Endothelial cell of umbilical vein (primary cell): ENCODE results near the gene NAV2. TPM values are rescaled to one million over a fixed set of nuclear protein-coding genes. Genes with fewer than 3 reads are reported as not detected.

Source experiments
- BruUV-seq: library from RNA; stranded (reverse); fragments of 400-500 nt; replicated peaks from 2 replicates; lab custom pipeline; 2021; lab: Mats Ljungman, UMichigan
- CTCF ChIA-PET: fragments of 300-600, 350-600 bp; sonication (Branson Sonifier 250); formaldehyde crosslinking; loops from one replicate; lab custom pipeline; 2021; ENCODE audit warnings: antibody characterized with exemption, inconsistent platforms; lab: Charles Lee
- POLR2A ChIA-PET: fragments of 300-600, 350-600 bp; sonication (Branson Sonifier 250); formaldehyde crosslinking; loops from one replicate; lab custom pipeline; 2021; ENCODE audit warnings: antibody characterized with exemption, inconsistent platforms; lab: Charles Lee
- DNase-seq: peaks from one replicate; pipeline ENCODE4 v3.0.0-alpha.2; 2011; ENCODE audit warnings: low read depth, low spot score
- FAIRE-seq: peaks from 2 replicates; lab custom pipeline; 2011; peaks lifted over from hg19 to GRCh38; lab: Jason Lieb, UNC
- H2AFZ ChIP-seq: 2 replicates; pipeline ENCODE4 v1.6.0; 2012; ENCODE audit warnings: low read depth, low read length, control low read depth, inconsistent platforms
- H3K27ac ChIP-seq: 2 replicates; pipeline ENCODE4 v1.5.1; 2011; ENCODE audit warnings: low read depth, mild to moderate bottlenecking, control low read depth, low read length, moderate library complexity; ENCODE audit not compliant: insufficient read depth
- H3K27me3 ChIP-seq, 2 experiments: 2 replicates each; pipeline versions ENCODE4 v1.6.0 to v1.6.1; 2011; ENCODE audit warnings: low read length in 2 of 2, mixed read lengths in 1 of 2; ENCODE audit not compliant: control insufficient read depth in 2 of 2, insufficient read depth in 2 of 2
- H3K36me3 ChIP-seq, 2 experiments: 2 replicates in 1 of 2; 3 replicates in 1 of 2; pipeline ENCODE4 v1.5.1; 2011; ENCODE audit warnings: low read length in 2 of 2, mild to moderate bottlenecking in 1 of 2, moderate library complexity in 1 of 2; ENCODE audit not compliant: control insufficient read depth in 2 of 2, insufficient read depth in 2 of 2; ENCODE audit errors: extremely low read depth in 1 of 2
- H3K4me1 ChIP-seq: 3 replicates; pipeline ENCODE4 v1.5.1; 2011; ENCODE audit warnings: mild to moderate bottlenecking, low read length; ENCODE audit not compliant: control insufficient read depth, insufficient read depth; ENCODE audit errors: extremely low read depth
- H3K4me2 ChIP-seq: 2 replicates; pipeline ENCODE4 v1.6.1; 2011; ENCODE audit warnings: low read length, control low read depth, mixed read lengths; ENCODE audit not compliant: insufficient read depth
- H3K4me3 ChIP-seq, 3 experiments: fragments of 200-600 bp in 1 of 3; sonication (generic), shearing (Covaris generic) in 1 of 3; replicated peaks in 1 of 3; 2 replicates each; pipeline ENCODE4 v1.5.1; 2011 to 2016; ENCODE audit warnings: control low read depth in 3 of 3, low read length in 3 of 3, mild to moderate bottlenecking in 2 of 3, inconsistent platforms in 1 of 3, low read depth in 1 of 3, moderate library complexity in 1 of 3; ENCODE audit not compliant: insufficient read depth in 1 of 3
- H3K79me2 ChIP-seq: 2 replicates; pipeline ENCODE4 v1.6.0; 2012; ENCODE audit warnings: low read length, inconsistent platforms; ENCODE audit not compliant: control insufficient read depth, insufficient read depth
- H3K9ac ChIP-seq: replicated peaks from 2 replicates; pipeline ENCODE3; 2011; ENCODE audit warnings: low read length, control low read depth; ENCODE audit not compliant: insufficient read depth; ENCODE audit errors: extremely low read depth
- H3K9me1 ChIP-seq: replicated peaks from 3 replicates; pipeline ENCODE4 v1.6.0; 2011; ENCODE audit warnings: mild to moderate bottlenecking, low read length; ENCODE audit not compliant: control insufficient read depth, insufficient read depth; ENCODE audit errors: extremely low read depth
- H3K9me3 ChIP-seq: replicated peaks from 2 replicates; pipeline ENCODE4 v1.5.1; 2012; ENCODE audit warnings: low read length, inconsistent platforms; ENCODE audit not compliant: control insufficient read depth, insufficient read depth
- H4K20me1 ChIP-seq: replicated peaks from 2 replicates; pipeline ENCODE3; 2011; ENCODE audit warnings: mild to moderate bottlenecking, low read length; ENCODE audit not compliant: control insufficient read depth, insufficient read depth; ENCODE audit errors: extremely low read depth
- EZH2 ChIP-seq: IDR thresholded peaks from 2 replicates; pipeline ENCODE4 v1.6.1; 2012; ENCODE audit warnings: borderline replicate concordance, low read depth, mild to moderate bottlenecking, moderate library complexity, low read length, inconsistent platforms; ENCODE audit not compliant: severe bottlenecking
- FOS ChIP-seq: IDR thresholded peaks from 2 replicates; pipeline ENCODE4 v1.6.1; 2011; ENCODE audit warnings: mild to moderate bottlenecking, low read length, moderate library complexity, borderline replicate concordance; ENCODE audit not compliant: insufficient read depth
- GATA2 ChIP-seq: IDR thresholded peaks from 2 replicates; pipeline ENCODE4 v1.7.0; 2011; ENCODE audit warnings: low read depth, mild to moderate bottlenecking, moderate library complexity, mixed read lengths, low read length; ENCODE audit not compliant: insufficient read length, insufficient read depth
- JUN ChIP-seq: IDR thresholded peaks from 2 replicates; pipeline ENCODE4 v1.6.1; 2011; ENCODE audit warnings: borderline replicate concordance, low read depth; ENCODE audit not compliant: insufficient read length, insufficient read depth
- MYC ChIP-seq: IDR thresholded peaks from one replicate; pipeline ENCODE4 v1.6.1; 2011; ENCODE audit warnings: mild to moderate bottlenecking, low read depth, low read length
- POLR2A ChIP-seq: IDR thresholded peaks from 2 replicates; pipeline ENCODE4 v1.6.1; 2012; ENCODE audit warnings: low read depth, mild to moderate bottlenecking, control low read depth, low read length
- POLR2AphosphoS5 ChIP-seq: IDR thresholded peaks from 2 replicates; pipeline ENCODE4 v1.6.1; 2012; ENCODE audit warnings: low read depth, mild to moderate bottlenecking, control low read depth, low read length, moderate library complexity; ENCODE audit not compliant: insufficient read depth
- dilution Hi-C: fragments of 300-500 bp; cut with MboI; formaldehyde crosslinking; loops from one replicate; pipeline ENCODE4 v1.15.0; 2019; ENCODE audit warnings: low sequenced_read_pairs; ENCODE audit not compliant: extremely low pct_ligation_motif_present
- intact Hi-C: fragments of 100-400 bp; cut with micrococcal nuclease; formaldehyde crosslinking; loops from one replicate; pipeline ENCODE4 v1.10.0; 2022
- polyA plus RNA-seq, 4 experiments: library from polyadenylated mRNA; depleted of rRNA in 3 of 4; stranded (reverse) in 3 of 4; unstranded in 1 of 4; fragments of >200 nt; gene quantifications; 2 replicates each; pipeline versions ENCODE4 v1.2.1 to v1.2.3, GENCODE V29; 2011 to 2012; ENCODE audit warnings: missing spikeins in 1 of 4
- total RNA-seq: library from RNA; stranded (reverse); gene quantifications from 2 replicates; pipeline ENCODE4 v1.2.3, GENCODE V29; 2021
- TF ChIP-seq, protein P1 (sequence below), 2 donors: IDR thresholded peaks; 1 replicate in 1 of 2; 2 replicates in 1 of 2; pipeline ENCODE4 v1.5.1; 2011; ENCODE audit warnings: low read length in 2 of 2, mild to moderate bottlenecking in 2 of 2, moderate library complexity in 2 of 2, control low read depth in 1 of 2, inconsistent platforms in 1 of 2, low read depth in 1 of 2; ENCODE audit not compliant: insufficient read depth in 1 of 2; ENCODE audit errors: extremely low read depth in 1 of 2
- TF ChIP-seq, protein P2 (sequence below): IDR thresholded peaks from 2 replicates; pipeline ENCODE4 v1.6.1; 2011; ENCODE audit not compliant: insufficient read depth, insufficient read length

NAV2 gene
- total and polyA plus RNA-seq, 2 donors (not counting 3 experiments of a cell fraction or from before 2014, with no cell fraction given) = 10.9 to 68.0 TPM

DNA sequence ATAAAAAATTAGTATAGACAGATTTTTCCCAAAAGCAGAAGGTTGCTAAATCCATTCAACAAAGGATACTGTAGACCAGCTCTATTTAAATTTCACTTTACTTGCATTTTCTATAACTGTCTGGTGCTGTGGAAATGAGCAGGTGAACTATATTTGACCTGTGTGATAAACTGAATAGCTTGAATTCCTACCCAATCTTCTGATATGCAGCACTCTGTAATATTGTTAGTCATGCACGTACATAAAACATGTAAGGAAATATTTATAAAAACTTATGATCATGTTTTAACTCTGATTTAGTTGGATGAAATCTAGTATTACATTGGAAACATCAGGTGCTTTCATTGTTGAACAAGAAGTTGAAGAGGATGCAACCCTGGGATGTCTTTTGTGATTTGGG, 234.0 kb downstream of the NAV2 start:
- H3K79me2 ChIP-seq = no peaks in the 10 kb centered on the region
- CTCF ChIA-PET = interaction anchor here (1.4 to 2.7 kb wide), 3 partner anchors 34 to 407 kb away, joined by 3 to 8 read pairs (median 5); no protein-coding TSS in a partner anchor
- H3K4me2 ChIP-seq = no peak overlapping the region
- H2AFZ ChIP-seq = no peak overlapping the region
- DNase-seq (no peak), FAIRE-seq (no peak)
- TF ChIP-seq, protein P1, sequence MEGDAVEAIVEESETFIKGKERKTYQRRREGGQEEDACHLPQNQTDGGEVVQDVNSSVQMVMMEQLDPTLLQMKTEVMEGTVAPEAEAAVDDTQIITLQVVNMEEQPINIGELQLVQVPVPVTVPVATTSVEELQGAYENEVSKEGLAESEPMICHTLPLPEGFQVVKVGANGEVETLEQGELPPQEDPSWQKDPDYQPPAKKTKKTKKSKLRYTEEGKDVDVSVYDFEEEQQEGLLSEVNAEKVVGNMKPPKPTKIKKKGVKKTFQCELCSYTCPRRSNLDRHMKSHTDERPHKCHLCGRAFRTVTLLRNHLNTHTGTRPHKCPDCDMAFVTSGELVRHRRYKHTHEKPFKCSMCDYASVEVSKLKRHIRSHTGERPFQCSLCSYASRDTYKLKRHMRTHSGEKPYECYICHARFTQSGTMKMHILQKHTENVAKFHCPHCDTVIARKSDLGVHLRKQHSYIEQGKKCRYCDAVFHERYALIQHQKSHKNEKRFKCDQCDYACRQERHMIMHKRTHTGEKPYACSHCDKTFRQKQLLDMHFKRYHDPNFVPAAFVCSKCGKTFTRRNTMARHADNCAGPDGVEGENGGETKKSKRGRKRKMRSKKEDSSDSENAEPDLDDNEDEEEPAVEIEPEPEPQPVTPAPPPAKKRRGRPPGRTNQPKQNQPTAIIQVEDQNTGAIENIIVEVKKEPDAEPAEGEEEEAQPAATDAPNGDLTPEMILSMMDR (IDR thresholded peaks at IDR 0.05; ENCODE audit: extremely low read depth in 1 of 2, insufficient read depth in 1 of 2, low read depth in 1 of 2, low read length in 2 of 2) = no peak
- TF ChIP-seq, protein P2, sequence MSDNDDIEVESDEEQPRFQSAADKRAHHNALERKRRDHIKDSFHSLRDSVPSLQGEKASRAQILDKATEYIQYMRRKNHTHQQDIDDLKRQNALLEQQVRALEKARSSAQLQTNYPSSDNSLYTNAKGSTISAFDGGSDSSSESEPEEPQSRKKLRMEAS = no peak
- TF ChIP-seq GATA2 (no peak), POLR2A (no peak), EZH2 (no peak), MYC (no peak), POLR2AphosphoS5 (no peak), JUN (no peak), FOS (no peak)
- intact Hi-C loops (no loop called here), dilution Hi-C loops (no loop called here)
- H3K27me3 ChIP-seq = no peaks in the 10 kb centered on the region
- no TSS peak for BruUV-seq
- H3K4me1 ChIP-seq = peaks cover 2% of the 10 kb centered on the region
- no peaks in the 10 kb centered on the region for H3K9me1 ChIP-seq
- H3K27ac ChIP-seq = no peak overlapping the region
- no peaks in the 10 kb centered on the region for H4K20me1 ChIP-seq
- no peak overlapping the region for H3K9ac ChIP-seq
- H3K4me3 ChIP-seq = no peak overlapping the region
- H3K9me3 ChIP-seq = no peaks in the 10 kb centered on the region
- POLR2A ChIA-PET = no interaction called here
- H3K36me3 ChIP-seq = peaks cover 5 to 7% of the 10 kb centered on the region in 2 experiments
